Measurements from ENCODE around the gene SAFB.

DNA sequence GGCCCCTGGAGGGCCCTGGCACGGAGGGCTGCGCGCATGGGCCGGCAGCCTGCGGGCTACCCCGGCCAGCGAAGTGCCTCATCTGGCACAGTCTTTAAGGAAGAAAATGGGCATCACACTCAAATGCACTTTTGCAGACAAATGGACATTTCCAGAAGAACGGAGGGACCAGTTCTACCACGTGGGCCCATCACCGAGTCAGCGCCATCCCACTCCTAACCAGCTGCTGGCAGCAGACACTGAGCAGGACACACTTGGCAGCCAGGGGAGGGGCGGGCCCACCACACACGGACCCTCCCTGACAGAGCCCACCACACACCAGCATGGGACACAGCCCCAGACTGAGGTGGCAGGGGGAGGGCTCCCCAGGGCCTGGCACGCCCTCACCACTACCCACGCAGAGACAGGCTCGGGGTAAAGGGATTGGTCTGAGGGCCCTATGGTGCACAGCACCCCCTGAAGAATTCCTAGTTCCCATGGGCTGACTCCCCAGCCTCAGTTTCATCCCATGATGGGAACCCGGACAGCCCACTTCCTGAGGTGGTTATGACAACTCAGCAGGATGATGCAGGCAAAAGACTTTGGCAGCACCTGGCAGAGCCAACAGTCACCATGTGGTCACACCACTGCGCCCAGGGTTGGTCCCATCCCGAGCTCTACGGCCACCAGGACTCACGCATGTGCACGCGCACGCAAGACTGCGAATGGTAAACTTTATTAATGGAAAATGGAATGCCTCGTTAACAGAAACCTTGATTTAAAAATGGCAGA lies 36.4 kb upstream of the SAFB start:
- TF ChIP-seq, protein P1, sequence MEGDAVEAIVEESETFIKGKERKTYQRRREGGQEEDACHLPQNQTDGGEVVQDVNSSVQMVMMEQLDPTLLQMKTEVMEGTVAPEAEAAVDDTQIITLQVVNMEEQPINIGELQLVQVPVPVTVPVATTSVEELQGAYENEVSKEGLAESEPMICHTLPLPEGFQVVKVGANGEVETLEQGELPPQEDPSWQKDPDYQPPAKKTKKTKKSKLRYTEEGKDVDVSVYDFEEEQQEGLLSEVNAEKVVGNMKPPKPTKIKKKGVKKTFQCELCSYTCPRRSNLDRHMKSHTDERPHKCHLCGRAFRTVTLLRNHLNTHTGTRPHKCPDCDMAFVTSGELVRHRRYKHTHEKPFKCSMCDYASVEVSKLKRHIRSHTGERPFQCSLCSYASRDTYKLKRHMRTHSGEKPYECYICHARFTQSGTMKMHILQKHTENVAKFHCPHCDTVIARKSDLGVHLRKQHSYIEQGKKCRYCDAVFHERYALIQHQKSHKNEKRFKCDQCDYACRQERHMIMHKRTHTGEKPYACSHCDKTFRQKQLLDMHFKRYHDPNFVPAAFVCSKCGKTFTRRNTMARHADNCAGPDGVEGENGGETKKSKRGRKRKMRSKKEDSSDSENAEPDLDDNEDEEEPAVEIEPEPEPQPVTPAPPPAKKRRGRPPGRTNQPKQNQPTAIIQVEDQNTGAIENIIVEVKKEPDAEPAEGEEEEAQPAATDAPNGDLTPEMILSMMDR (conservative IDR thresholded peaks at IDR 0.05; ENCODE audit: low read length), result no peak
- no peak for TF ChIP-seq EZH2phosphoT487 (IDR thresholded peaks at IDR 0.05; ENCODE audit: borderline replicate concordance, low read depth, low read length)

Data from OCI-LY7 (cell line).